GM12891 (cell line): ENCODE measurements around the gene MRAS.

Source experiments
- PAX5 ChIP-seq: IDR thresholded peaks from 2 replicates; pipeline ENCODE4 v1.6.1; 2011; ENCODE audit warnings: low read length, moderate library complexity, mild to moderate bottlenecking; ENCODE audit not compliant: insufficient read depth, severe bottlenecking
- POLR2A ChIP-seq: IDR thresholded peaks from 2 replicates; pipeline ENCODE4 v1.6.1; 2011; ENCODE audit warnings: low read depth, low read length, control low read depth
- POLR2AphosphoS5 ChIP-seq: IDR thresholded peaks from 2 replicates; pipeline ENCODE4 v1.6.1; 2011; ENCODE audit warnings: low read depth, low read length, control low read depth
- POU2F2 ChIP-seq: IDR thresholded peaks from 2 replicates; pipeline ENCODE4 v1.6.1; 2011; ENCODE audit warnings: low read depth, mild to moderate bottlenecking, control low read depth, low read length, moderate library complexity
- SPI1 ChIP-seq: IDR thresholded peaks from 2 replicates; pipeline ENCODE4 v1.6.1; 2011; ENCODE audit warnings: low read depth, low read length, control low read depth
- TAF1 ChIP-seq: IDR thresholded peaks from 2 replicates; pipeline ENCODE4 v1.6.1; 2011; ENCODE audit warnings: low read depth, low read length, control low read depth

DNA sequence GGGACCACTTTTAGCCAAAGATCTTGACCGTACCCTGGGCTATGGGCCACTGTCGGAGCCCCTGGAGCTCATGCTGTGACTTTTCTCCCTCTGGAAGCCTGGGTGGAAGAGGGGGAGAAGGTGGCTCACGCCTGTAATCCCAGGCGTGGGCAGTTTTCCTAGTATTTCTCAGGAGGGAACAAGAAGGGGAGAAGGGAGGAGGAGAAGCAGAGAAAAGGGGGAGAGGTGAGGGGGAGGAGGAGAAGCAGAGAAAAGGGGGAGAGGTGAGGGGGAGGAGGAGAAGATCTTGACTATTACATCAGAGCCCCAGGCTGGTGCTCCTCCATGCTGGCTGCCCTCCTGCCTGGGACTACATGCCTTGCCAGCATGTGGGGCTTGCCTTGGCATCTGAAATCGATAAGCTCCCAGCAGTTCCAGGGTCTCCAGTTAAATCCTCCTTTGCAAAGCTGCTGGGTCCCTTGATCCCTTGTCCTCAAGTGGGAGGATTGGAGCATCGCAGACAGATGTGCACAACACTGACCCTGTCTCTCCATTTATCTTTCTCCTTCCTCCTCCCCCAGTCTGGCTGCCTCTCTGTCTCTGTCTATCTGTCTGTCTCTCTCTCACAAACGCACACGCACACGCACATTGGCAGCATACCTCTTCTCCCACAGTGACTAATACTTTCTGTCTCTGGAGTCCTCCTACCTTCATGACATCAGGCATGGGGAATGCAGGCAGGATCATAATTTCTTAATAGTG lies 41.6 kb downstream of the MRAS start:
- no peak for TF ChIP-seq POLR2AphosphoS5
- no peak for TF ChIP-seq POLR2A
- TF ChIP-seq TAF1, result no peak
- TF ChIP-seq SPI1, result no peak
- no peak for TF ChIP-seq PAX5
- TF ChIP-seq POU2F2, result no peak
